ENCODE results near the gene PSME2. TPM values are rescaled to one million over a fixed set of nuclear protein-coding genes. Genes with fewer than 3 reads are reported as not detected.
A peak's percentile ranks its signal among the peaks of the same experiment; 100 is the strongest.

PSME2 gene
- total and polyA plus RNA-seq, 8 donors = 62.4 to 421 (median 232) TPM

DNA sequence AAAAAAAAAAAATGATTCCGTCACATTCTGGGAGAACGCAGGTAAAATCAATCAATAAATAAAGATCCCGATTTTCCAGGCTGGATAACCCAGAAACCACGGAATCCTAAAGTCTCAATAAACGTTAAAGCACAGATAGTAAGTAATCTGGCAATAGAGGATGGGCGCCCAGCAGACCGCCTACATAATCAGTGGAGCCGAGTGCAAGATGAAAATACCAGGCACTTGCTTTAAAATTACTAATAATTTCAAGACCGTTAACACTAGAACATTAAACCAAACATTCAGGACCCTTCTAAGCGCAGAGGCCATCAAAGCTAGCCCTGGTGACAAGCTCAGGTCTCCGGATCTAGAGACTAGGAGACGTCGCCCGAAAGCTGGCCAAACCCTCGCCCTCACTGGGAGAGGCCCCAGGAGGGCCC, 33.0 kb downstream of the PSME2 start:
- no peak for DNase-seq
- intact Hi-C loops (cut with DNase I; ENCODE audit: low total_unique reads) = no loop called here
- Histone ChIP-seq H3K27me3 (no peaks in the 10 kb centered on the region), H3K4me1 (peaks cover 24 to 44% (median 41%) of the 10 kb centered on the region in 4 donors), H3K27ac (peak overlapping the region; percentile 94 to 100 (median 98)), H3K4me3 (peak overlapping the region; percentile 56 to 81 (median 64)), H3K9me3 (no peaks in the 10 kb centered on the region), H3K36me3 (peaks cover 5 to 15% (median 14%) of the 10 kb centered on the region in 4 donors)
- WGBS, 5 donors = 14 to 19% (median 16%) methylated on average over 13 to 15 of the region's 15 CpGs
- no peak for TF ChIP-seq POLR2AphosphoS5 (IDR thresholded peaks at IDR 0.05)
- no peak for TF ChIP-seq EP300 (IDR thresholded peaks at IDR 0.05)
- no peak for TF ChIP-seq POLR2A (IDR thresholded peaks at IDR 0.05)
- TF ChIP-seq, protein P1, sequence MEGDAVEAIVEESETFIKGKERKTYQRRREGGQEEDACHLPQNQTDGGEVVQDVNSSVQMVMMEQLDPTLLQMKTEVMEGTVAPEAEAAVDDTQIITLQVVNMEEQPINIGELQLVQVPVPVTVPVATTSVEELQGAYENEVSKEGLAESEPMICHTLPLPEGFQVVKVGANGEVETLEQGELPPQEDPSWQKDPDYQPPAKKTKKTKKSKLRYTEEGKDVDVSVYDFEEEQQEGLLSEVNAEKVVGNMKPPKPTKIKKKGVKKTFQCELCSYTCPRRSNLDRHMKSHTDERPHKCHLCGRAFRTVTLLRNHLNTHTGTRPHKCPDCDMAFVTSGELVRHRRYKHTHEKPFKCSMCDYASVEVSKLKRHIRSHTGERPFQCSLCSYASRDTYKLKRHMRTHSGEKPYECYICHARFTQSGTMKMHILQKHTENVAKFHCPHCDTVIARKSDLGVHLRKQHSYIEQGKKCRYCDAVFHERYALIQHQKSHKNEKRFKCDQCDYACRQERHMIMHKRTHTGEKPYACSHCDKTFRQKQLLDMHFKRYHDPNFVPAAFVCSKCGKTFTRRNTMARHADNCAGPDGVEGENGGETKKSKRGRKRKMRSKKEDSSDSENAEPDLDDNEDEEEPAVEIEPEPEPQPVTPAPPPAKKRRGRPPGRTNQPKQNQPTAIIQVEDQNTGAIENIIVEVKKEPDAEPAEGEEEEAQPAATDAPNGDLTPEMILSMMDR (IDR thresholded peaks at IDR 0.05) = no peak

DNA sequence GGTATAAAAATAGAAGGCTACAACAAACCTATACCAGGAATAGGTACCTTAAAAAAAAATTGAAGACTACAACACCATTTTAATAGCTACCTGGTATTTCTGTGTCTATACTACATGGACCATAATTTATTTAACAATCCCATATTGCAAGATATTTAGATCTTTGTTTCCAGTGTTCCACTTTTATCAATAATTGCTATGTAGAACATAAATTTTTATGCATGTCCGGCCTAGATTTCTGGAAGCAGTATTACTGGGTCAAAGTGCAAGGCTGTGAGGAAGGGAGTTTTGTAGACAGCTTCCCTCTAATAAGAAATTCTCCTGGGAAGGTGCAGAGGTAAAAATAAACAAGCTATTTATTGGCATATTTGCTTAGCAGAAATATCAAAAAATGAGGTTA, 35.9 kb downstream of the PSME2 start:
- H3K27me3 ChIP-seq = no peaks in the 10 kb centered on the region
- TF ChIP-seq POLR2A (IDR thresholded peaks at IDR 0.05) (no peak), EP300 (IDR thresholded peaks at IDR 0.05) (no peak), POLR2AphosphoS5 (IDR thresholded peaks at IDR 0.05) (no peak)
- TF ChIP-seq, protein P1 (IDR thresholded peaks at IDR 0.05) = no peak
- peak overlapping the region in 1 of 5 donors; percentile 51 for H3K27ac ChIP-seq
- DNase-seq = no peak
- H3K36me3 ChIP-seq = no peaks in the 10 kb centered on the region
- H3K9me3 ChIP-seq = no peaks in the 10 kb centered on the region
- peaks cover 10 to 26% (median 21%) of the 10 kb centered on the region in 4 donors for H3K4me1 ChIP-seq
- no peak overlapping the region for H3K4me3 ChIP-seq
- WGBS, 5 donors = 24 to 56% (median 45%) methylated on average over 1 of the region's 1 CpG
- intact Hi-C loops (cut with DNase I; ENCODE audit: low total_unique reads) = no loop called here

DNA sequence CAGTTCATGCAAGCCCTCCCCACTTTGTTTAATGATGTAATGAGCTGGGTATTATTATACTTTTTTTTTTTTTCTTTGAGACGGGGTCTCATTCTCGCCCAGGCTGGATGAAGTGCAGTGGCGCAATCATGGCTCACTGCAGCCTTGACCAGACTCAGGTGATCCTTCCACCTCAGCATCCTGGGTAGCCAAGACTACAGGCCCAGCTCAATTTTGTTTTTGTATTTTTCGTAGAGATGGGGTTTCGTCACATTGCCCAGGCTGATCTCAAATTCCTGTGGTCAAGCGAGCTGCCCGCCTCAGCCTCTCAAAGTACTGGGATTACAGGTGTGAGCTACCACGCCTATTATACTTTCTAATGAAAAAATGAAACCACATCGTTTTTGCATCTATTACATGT, 36.4 kb downstream of the PSME2 start:
- Histone ChIP-seq H3K4me3 (no peak overlapping the region), H3K4me1 (peaks cover 10 to 22% (median 19%) of the 10 kb centered on the region in 4 donors), H3K36me3 (no peaks in the 10 kb centered on the region), H3K27ac (no peak overlapping the region), H3K27me3 (no peaks in the 10 kb centered on the region), H3K9me3 (no peaks in the 10 kb centered on the region)
- intact Hi-C loops (cut with DNase I; ENCODE audit: low total_unique reads) = no loop called here
- WGBS, 5 donors = 64 to 75% (median 68%) methylated on average over 9 of the region's 9 CpGs
- DNase-seq = no peak
- TF ChIP-seq POLR2AphosphoS5 (IDR thresholded peaks at IDR 0.05) (no peak), POLR2A (IDR thresholded peaks at IDR 0.05) (no peak), EP300 (IDR thresholded peaks at IDR 0.05) (no peak)
- TF ChIP-seq, protein P1 (IDR thresholded peaks at IDR 0.05) = no peak

DNA sequence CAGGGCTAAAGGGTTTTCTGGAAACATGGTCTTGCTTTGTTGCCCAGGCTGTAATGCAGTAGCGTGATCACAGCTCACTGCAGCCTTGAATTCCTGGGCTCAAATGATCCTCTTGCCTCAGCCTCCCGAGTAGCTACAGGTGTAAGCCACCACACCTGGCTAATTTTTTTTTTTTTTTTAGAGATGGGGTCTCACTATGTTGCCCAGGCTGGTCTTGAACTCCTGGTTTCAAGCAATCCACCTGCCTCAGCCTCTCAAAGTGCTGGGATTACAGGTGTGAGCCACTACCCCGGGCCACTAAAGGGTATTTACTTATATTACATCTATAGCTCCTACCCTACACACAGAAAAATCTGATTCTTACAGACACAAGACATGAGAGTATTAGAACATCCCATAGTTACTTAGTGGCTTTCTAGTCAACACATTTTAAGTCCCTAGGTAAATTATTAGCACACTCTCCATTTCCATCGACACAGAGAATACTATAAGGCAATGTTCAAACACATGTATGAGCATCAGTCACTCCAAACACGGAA, 38.0 kb downstream of the PSME2 start:
- intact Hi-C loops (cut with DNase I; ENCODE audit: low total_unique reads) = loop anchor here (10.0 kb wide), 1 partner anchor 54 kb away; the partner anchor contains the start of gene CARMIL3
- peak overlapping the region in 4 of 5 donors; percentile 13 to 68 (median 48) for H3K27ac ChIP-seq
- no peaks in the 10 kb centered on the region for H3K9me3 ChIP-seq
- no peaks in the 10 kb centered on the region for H3K27me3 ChIP-seq
- no peak for DNase-seq
- TF ChIP-seq POLR2A (IDR thresholded peaks at IDR 0.05) (no peak), POLR2AphosphoS5 (IDR thresholded peaks at IDR 0.05) (no peak), EP300 (IDR thresholded peaks at IDR 0.05) (no peak)
- TF ChIP-seq, protein P1 (IDR thresholded peaks at IDR 0.05) = no peak
- peaks cover 8 to 21% (median 16%) of the 10 kb centered on the region in 4 donors for H3K4me1 ChIP-seq
- peaks cover 0 to 14% (median 7%) of the 10 kb centered on the region in 4 donors for H3K36me3 ChIP-seq
- H3K4me3 ChIP-seq = no peak overlapping the region
- 33 to 45% (median 41%) methylated on average over 5 of the region's 5 CpGs for WGBS, 5 donors
